AG04450 (cell line): ENCODE data around the gene KDM1B. TPM values are rescaled to one million over a fixed set of nuclear protein-coding genes. Genes with fewer than 3 reads are reported as not detected.

Source experiments
- CTCF ChIA-PET: fragments of 300-600, 350-600 bp; formaldehyde crosslinking; extraction: SDS; loops from one replicate; lab custom pipeline; 2022; ENCODE audit warnings: antibody characterized with exemption, inconsistent platforms; lab: Charles Lee
- POLR2A ChIA-PET: fragments of 350-600 bp; formaldehyde crosslinking; extraction: SDS; loops from one replicate; lab custom pipeline; 2021; ENCODE audit warnings: antibody characterized with exemption, inconsistent platforms; lab: Yijun Ruan, JAX
- DNase-seq: peaks from one replicate; pipeline ENCODE4 v3.0.0-alpha.2; 2011; ENCODE audit warnings: low read depth, low spot score
- H3K27ac ChIP-seq: one replicate; pipeline ENCODE4 v1.5.1; 2012; ENCODE audit warnings: low read depth, low read length, control low read depth
- H3K27me3 ChIP-seq: one replicate; pipeline ENCODE4 v1.6.0; 2012; ENCODE audit warnings: low read length; ENCODE audit not compliant: control insufficient read depth, insufficient read depth
- H3K4me3 ChIP-seq: 2 replicates; pipeline ENCODE4 v1.5.1; 2011; ENCODE audit warnings: mild to moderate bottlenecking, low read depth, low read length, control low read depth
- H3K9me3 ChIP-seq: 2 replicates; pipeline ENCODE4 v1.5.1; 2012; ENCODE audit warnings: low read length; ENCODE audit not compliant: control insufficient read depth, insufficient read depth
- polyA plus RNA-seq: library from polyadenylated mRNA; depleted of rRNA; stranded (reverse); fragments of >200 nt; gene quantifications from 2 replicates; pipeline ENCODE4 v1.2.3, GENCODE V29; 2011
- TF ChIP-seq, protein P1 (sequence below): IDR thresholded peaks from 2 replicates; pipeline ENCODE4 v1.5.1; 2011; ENCODE audit warnings: low read depth, low read length, control low read depth, inconsistent platforms

KDM1B gene
- polyA plus RNA-seq, 1 experiment, result 20.1 TPM

DNA sequence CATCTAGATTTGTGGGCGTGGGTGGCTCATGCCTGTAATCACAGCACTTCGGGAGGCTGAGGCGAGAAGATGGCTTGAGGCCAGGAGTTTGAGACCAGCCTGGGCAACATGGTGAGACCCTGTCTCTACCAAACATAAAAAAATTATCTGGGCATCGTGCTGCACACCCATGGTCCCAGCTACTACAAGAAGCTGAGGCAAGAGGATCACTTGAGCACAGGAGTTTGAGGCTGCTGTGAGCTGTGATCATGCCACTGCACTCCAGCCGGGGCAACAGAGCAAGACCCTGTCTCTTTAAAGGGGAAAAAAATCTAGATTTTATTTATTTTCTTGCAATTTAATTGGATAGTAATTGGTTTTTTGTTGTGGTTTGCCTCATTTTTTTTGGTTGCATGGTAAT, 55.5 kb downstream of the KDM1B start:
- ChIA-PET CTCF (interaction anchor here (1.0 kb wide), 1 partner anchor 293 kb away, joined by 4 read pairs; no protein-coding TSS in a partner anchor), POLR2A (interaction anchor here (0.6 kb wide), 1 partner anchor 54 kb away, joined by 4 read pairs; the partner anchor contains the start of gene DEK)
- no peak overlapping the region for H3K27ac ChIP-seq
- no peaks in the 10 kb centered on the region for H3K9me3 ChIP-seq
- DNase-seq, result no peak
- no peaks in the 10 kb centered on the region for H3K27me3 ChIP-seq
- TF ChIP-seq, protein P1, sequence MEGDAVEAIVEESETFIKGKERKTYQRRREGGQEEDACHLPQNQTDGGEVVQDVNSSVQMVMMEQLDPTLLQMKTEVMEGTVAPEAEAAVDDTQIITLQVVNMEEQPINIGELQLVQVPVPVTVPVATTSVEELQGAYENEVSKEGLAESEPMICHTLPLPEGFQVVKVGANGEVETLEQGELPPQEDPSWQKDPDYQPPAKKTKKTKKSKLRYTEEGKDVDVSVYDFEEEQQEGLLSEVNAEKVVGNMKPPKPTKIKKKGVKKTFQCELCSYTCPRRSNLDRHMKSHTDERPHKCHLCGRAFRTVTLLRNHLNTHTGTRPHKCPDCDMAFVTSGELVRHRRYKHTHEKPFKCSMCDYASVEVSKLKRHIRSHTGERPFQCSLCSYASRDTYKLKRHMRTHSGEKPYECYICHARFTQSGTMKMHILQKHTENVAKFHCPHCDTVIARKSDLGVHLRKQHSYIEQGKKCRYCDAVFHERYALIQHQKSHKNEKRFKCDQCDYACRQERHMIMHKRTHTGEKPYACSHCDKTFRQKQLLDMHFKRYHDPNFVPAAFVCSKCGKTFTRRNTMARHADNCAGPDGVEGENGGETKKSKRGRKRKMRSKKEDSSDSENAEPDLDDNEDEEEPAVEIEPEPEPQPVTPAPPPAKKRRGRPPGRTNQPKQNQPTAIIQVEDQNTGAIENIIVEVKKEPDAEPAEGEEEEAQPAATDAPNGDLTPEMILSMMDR, result no peak
- no peak overlapping the region for H3K4me3 ChIP-seq

DNA sequence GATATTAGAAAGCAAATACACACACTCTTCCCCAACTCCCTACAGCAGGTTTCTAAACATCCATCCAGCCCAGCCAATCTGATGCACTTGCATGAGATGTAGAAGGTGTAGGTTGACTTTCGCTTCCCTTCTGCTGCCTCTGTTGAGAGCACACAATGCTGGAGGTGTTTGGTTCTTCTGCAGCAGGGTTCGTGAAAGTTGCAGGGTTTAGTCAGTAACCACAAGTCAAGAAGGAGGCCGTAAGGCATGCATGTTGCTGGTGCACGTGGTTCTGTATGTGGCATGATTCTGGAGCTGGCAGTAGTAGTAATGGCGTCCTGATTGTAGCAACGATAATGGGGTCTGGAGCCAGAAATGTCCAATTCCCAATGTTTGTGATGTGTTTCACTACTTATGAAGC, 56.1 kb downstream of the KDM1B start:
- Histone ChIP-seq H3K27ac (no peak overlapping the region), H3K27me3 (no peaks in the 10 kb centered on the region), H3K9me3 (no peaks in the 10 kb centered on the region), H3K4me3 (no peak overlapping the region)
- ChIA-PET POLR2A (no interaction called here), CTCF (no interaction called here)
- TF ChIP-seq, protein P1, result no peak
- DNase-seq, result no peak

DNA sequence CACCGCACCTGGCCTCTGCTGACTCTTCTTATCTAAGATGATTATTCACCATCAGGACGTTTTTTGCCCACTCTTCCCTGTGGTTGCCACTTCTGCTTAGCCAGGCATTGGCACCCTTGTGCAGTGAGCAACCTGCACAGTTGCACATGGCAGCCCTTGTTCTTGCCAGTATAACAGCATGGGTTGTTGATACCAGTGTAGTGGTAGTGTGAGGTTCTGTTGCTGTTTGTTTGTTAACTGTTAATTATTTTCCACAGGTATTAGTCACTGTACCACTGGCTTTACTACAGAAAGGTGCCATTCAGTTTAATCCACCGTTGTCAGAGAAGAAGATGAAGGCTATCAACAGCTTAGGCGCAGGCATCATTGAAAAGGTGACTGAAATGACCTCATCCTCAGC, 57.0 kb downstream of the KDM1B start:
- no peak for DNase-seq
- no peak overlapping the region for H3K4me3 ChIP-seq
- ChIA-PET POLR2A (no interaction called here), CTCF (no interaction called here)
- H3K27ac ChIP-seq, result no peak overlapping the region
- no peaks in the 10 kb centered on the region for H3K9me3 ChIP-seq
- H3K27me3 ChIP-seq, result no peaks in the 10 kb centered on the region
- TF ChIP-seq, protein P1, result no peak

DNA sequence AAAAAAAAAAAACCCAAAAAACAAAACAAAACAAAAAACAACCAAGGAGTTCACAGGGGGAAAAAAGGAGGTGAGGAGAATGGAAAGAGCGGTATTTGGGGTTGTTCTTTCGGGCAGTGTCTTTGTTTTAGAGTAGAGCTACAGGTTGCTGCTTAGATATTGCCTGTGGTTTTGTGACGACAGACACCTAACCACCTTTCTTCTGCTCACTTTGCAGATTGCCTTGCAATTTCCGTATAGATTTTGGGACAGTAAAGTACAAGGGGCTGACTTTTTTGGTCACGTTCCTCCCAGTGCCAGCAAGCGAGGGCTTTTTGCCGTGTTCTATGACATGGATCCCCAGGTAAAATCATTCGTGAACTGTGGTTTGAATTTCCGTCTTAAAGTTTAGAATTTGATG, 58.2 kb downstream of the KDM1B start:
- ChIA-PET POLR2A (no interaction called here), CTCF (no interaction called here)
- DNase-seq, result no peak
- no peak overlapping the region for H3K27ac ChIP-seq
- H3K4me3 ChIP-seq, result no peak overlapping the region
- no peaks in the 10 kb centered on the region for H3K27me3 ChIP-seq
- no peaks in the 10 kb centered on the region for H3K9me3 ChIP-seq
- TF ChIP-seq, protein P1, result no peak

DNA sequence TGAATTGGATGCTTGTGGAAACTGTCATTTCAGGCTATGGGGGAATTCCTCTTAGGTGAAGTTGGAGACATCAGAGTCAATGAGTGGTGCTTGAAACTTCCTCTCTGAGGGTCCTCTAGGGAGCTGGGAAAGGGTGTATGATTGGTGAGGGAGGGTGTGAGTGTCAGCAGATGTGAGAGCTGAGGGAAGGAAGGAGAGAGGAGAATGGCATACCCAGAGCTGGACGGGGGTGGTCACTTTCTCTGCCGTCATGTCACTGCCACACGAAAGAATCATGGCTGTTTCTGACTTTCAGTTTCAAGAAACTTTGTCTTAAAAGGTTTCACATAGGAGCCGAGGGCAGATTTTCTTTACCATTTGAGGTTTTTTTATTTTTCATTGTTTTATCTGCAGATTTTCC, 58.8 kb downstream of the KDM1B start:
- Histone ChIP-seq H3K27me3 (no peaks in the 10 kb centered on the region), H3K27ac (no peak overlapping the region), H3K9me3 (no peaks in the 10 kb centered on the region), H3K4me3 (no peak overlapping the region)
- ChIA-PET CTCF (no interaction called here), POLR2A (interaction anchor here (0.6 kb wide), 1 partner anchor 210 kb away, joined by 4 read pairs; no protein-coding TSS in a partner anchor)
- no peak for DNase-seq
- TF ChIP-seq, protein P1, result no peak
